Measurements from ENCODE around the gene CLPTM1L. TPM values are rescaled to one million over a fixed set of nuclear protein-coding genes. Genes with fewer than 3 reads are reported as not detected.

The CLPTM1L gene
- total RNA-seq, 1 experiment from 2014 or later = 127 TPM

DNA sequence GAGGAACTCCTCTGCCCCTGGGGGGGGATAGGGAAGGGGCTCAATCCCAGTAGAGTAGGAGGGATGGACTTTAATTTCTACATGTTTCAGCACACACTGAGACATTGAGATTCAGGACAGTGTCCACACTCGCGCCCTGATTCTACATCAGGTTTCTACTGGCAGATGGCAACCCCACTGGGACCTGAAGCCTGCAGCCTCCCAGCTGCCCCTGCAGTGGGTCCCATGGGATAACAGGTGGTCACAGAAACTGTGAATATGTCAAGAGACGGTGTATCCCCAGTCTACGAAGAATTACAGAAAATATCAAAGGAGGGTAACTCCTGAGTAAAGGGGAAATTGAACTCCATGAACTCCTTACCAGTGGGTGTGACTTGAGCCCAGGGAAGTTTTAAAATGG is 47.7 kb downstream of the CLPTM1L start:
- intact Hi-C loops (cut with micrococcal nuclease; ENCODE audit: unreplicated experiment) = no loop called here
- H3K36me3 Mint-ChIP-seq (ENCODE audit: insufficient read depth, unreplicated experiment) = no peaks in the 10 kb centered on the region
- TF ChIP-seq, protein P1, sequence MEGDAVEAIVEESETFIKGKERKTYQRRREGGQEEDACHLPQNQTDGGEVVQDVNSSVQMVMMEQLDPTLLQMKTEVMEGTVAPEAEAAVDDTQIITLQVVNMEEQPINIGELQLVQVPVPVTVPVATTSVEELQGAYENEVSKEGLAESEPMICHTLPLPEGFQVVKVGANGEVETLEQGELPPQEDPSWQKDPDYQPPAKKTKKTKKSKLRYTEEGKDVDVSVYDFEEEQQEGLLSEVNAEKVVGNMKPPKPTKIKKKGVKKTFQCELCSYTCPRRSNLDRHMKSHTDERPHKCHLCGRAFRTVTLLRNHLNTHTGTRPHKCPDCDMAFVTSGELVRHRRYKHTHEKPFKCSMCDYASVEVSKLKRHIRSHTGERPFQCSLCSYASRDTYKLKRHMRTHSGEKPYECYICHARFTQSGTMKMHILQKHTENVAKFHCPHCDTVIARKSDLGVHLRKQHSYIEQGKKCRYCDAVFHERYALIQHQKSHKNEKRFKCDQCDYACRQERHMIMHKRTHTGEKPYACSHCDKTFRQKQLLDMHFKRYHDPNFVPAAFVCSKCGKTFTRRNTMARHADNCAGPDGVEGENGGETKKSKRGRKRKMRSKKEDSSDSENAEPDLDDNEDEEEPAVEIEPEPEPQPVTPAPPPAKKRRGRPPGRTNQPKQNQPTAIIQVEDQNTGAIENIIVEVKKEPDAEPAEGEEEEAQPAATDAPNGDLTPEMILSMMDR (IDR thresholded peaks at IDR 0.05; ENCODE audit: unreplicated experiment) = no peak
- no peak for DNase-seq
- CTCF ChIA-PET = no interaction called here
- no peak overlapping the region for H3K4me3 Mint-ChIP-seq (ENCODE audit: low read depth, unreplicated experiment)
- no peaks in the 10 kb centered on the region for H3K4me1 Mint-ChIP-seq (ENCODE audit: low read depth, unreplicated experiment)
- H3K9me3 Mint-ChIP-seq (ENCODE audit: low read depth, unreplicated experiment) = no peaks in the 10 kb centered on the region
- no TSS peak for BruUV-seq (replicated peaks)
- no peak overlapping the region for H3K27ac Mint-ChIP-seq (ENCODE audit: unreplicated experiment)
- H3K27me3 Mint-ChIP-seq (ENCODE audit: unreplicated experiment) = peaks cover 30% of the 10 kb centered on the region

DNA sequence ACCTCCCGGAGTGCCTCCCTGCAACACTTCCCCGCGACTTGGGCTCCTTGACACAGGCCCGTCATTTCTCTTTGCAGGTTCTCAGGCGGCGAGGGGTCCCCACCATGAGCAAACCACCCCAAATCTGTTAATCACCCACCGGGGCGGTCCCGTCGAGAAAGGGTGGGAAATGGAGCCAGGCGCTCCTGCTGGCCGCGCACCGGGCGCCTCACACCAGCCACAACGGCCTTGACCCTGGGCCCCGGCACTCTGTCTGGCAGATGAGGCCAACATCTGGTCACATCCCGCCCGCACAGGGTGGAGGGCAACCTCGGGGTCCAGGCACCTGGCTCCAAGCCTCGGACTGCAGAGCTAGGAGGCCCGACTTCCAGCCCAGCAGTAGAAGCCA is 49.3 kb downstream of the CLPTM1L start:
- Mint-ChIP-seq H3K36me3 (ENCODE audit: insufficient read depth, unreplicated experiment) (no peaks in the 10 kb centered on the region), H3K4me1 (ENCODE audit: low read depth, unreplicated experiment) (no peaks in the 10 kb centered on the region), H3K4me3 (ENCODE audit: low read depth, unreplicated experiment) (no peak overlapping the region), H3K27me3 (ENCODE audit: unreplicated experiment) (peaks cover 28% of the 10 kb centered on the region), H3K9me3 (ENCODE audit: low read depth, unreplicated experiment) (no peaks in the 10 kb centered on the region), H3K27ac (ENCODE audit: unreplicated experiment) (no peak overlapping the region)
- BruUV-seq (replicated peaks) = no TSS peak
- CTCF ChIA-PET = no interaction called here
- TF ChIP-seq, protein P1 (IDR thresholded peaks at IDR 0.05; ENCODE audit: unreplicated experiment) = no peak
- no peak for DNase-seq
- intact Hi-C loops (cut with micrococcal nuclease; ENCODE audit: unreplicated experiment) = no loop called here

DNA sequence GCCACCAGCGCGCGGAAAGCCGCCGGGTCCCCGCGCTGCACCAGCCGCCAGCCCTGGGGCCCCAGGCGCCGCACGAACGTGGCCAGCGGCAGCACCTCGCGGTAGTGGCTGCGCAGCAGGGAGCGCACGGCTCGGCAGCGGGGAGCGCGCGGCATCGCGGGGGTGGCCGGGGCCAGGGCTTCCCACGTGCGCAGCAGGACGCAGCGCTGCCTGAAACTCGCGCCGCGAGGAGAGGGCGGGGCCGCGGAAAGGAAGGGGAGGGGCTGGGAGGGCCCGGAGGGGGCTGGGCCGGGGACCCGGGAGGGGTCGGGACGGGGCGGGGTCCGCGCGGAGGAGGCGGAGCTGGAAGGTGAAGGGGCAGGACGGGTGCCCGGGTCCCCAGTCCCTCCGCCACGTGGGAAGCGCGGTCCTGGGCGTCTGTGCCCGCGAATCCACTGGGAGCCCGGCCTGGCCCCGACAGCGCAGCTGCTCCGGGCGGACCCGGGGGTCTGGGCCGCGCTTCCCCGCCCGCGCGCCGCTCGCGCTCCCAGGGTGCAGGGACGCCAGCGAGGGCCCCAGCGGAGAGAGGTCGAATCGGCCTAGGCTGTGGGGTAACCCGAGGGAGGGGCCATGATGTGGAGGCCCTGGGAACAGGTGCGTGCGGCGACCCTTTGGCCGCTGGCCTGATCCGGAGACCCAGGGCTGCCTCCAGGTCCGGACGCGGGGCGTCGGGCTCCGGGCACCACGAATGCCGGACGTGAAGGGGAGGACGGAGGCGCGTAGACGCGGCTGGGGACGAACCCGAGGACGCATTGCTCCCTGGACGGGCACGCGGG is 49.9 kb downstream of the CLPTM1L start, which contains the start of gene TERT:
Gene TERT (minus strand): TSS at position 234 of the 815 bp plus-strand sequence. CDS start 79 bp downstream, at position 155.
- Mint-ChIP-seq H3K4me1 (ENCODE audit: low read depth, unreplicated experiment) (no peaks in the 10 kb centered on the region), H3K27ac (ENCODE audit: unreplicated experiment) (no peak within 1 kb of the TSS), H3K36me3 (ENCODE audit: insufficient read depth, unreplicated experiment) (no peaks in the 10 kb centered on the region), H3K9me3 (ENCODE audit: low read depth, unreplicated experiment) (no peaks in the 10 kb centered on the region), H3K4me3 (ENCODE audit: low read depth, unreplicated experiment) (no peak within 1 kb of the TSS), H3K27me3 (ENCODE audit: unreplicated experiment) (peaks cover 28% of the 10 kb centered on the region)
- intact Hi-C loops (cut with micrococcal nuclease; ENCODE audit: unreplicated experiment) = no loop called here
- CTCF ChIA-PET = no interaction called here
- DNase-seq = peak; percentile 17
- BruUV-seq (replicated peaks) = no TSS peak
- TF ChIP-seq, protein P1 (IDR thresholded peaks at IDR 0.05; ENCODE audit: unreplicated experiment) = no peak

DNA sequence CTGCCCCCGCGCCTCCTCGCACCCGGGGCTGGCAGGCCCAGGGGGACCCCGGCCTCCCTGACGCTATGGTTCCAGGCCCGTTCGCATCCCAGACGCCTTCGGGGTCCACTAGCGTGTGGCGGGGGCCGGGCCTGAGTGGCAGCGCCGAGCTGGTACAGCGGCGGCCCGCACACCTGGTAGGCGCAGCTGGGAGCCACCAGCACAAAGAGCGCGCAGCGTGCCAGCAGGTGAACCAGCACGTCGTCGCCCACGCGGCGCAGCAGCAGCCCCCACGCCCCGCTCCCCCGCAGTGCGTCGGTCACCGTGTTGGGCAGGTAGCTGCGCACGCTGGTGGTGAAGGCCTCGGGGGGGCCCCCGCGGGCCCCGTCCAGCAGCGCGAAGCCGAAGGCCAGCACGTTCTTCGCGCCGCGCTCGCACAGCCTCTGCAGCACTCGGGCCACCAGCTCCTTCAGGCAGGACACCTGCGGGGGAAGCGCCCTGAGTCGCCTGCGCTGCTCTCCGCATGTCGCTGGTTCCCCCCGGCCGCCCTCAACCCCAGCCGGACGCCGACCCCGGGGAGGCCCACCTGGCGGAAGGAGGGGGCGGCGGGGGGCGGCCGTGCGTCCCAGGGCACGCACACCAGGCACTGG is 50.6 kb downstream of the CLPTM1L start:
- Mint-ChIP-seq H3K27me3 (ENCODE audit: unreplicated experiment) (peaks cover 23% of the 10 kb centered on the region), H3K9me3 (ENCODE audit: low read depth, unreplicated experiment) (no peaks in the 10 kb centered on the region), H3K36me3 (ENCODE audit: insufficient read depth, unreplicated experiment) (no peaks in the 10 kb centered on the region), H3K4me1 (ENCODE audit: low read depth, unreplicated experiment) (no peaks in the 10 kb centered on the region), H3K27ac (ENCODE audit: unreplicated experiment) (no peak overlapping the region), H3K4me3 (ENCODE audit: low read depth, unreplicated experiment) (no peak overlapping the region)
- TF ChIP-seq, protein P1 (IDR thresholded peaks at IDR 0.05; ENCODE audit: unreplicated experiment) = no peak
- CTCF ChIA-PET = no interaction called here
- BruUV-seq (replicated peaks) = no TSS peak
- no peak for DNase-seq
- intact Hi-C loops (cut with micrococcal nuclease; ENCODE audit: unreplicated experiment) = no loop called here

Measured in Calu3 (cell line).